GM12878 (cell line): Measurements from ENCODE around the gene FZD8. TPM values are rescaled to one million over a fixed set of nuclear protein-coding genes. Genes with fewer than 3 reads are reported as not detected.

Source experiments
- ATAC-seq: fragments of 200-7000 bp; cut with Tn5 transposase; 3 replicates; pipeline ENCODE4 v1.9.1; 2020; ENCODE audit warnings: mild to moderate bottlenecking, moderate library complexity
- BruUV-seq: library from RNA; stranded (reverse); fragments of 400-500 nt; replicated peaks from 2 replicates; lab custom pipeline; 2021; lab: Mats Ljungman, UMichigan
- CTCF ChIA-PET: fragments of 300-600 bp; sonication (Branson Sonifier 250); formaldehyde crosslinking; extraction: SDS; loops from one replicate; lab custom pipeline; 2021; ENCODE audit warnings: inconsistent platforms; lab: Yijun Ruan, JAX
- POLR2A ChIA-PET: fragments of 350-600 bp; formaldehyde crosslinking; extraction: SDS; loops from one replicate; lab custom pipeline; 2021; ENCODE audit warnings: inconsistent platforms; lab: Charles Lee
- RAD21 ChIA-PET: fragments of 300-600 bp; sonication (Branson Sonifier 250); formaldehyde crosslinking; loops from one replicate; lab custom pipeline; 2023; ENCODE audit warnings: antibody characterized with exemption; ENCODE audit not compliant: unreplicated experiment; lab: Charles Lee
- SMC1A ChIA-PET: fragments of 300-600 bp; sonication (Branson Sonifier 250); formaldehyde crosslinking; loops from one replicate; lab custom pipeline; 2023; ENCODE audit not compliant: unreplicated experiment, uncharacterized antibody; lab: Charles Lee
- DNase-seq: peaks from one replicate; pipeline ENCODE4 v3.0.0-alpha.2; 2011; ENCODE audit warnings: low read depth, low spot score
- FAIRE-seq: peaks from 3 replicates; lab custom pipeline; 2011; peaks lifted over from hg19 to GRCh38; lab: Jason Lieb, UNC
- H2AFZ ChIP-seq: 2 replicates; pipeline ENCODE4 v1.6.0; 2011; ENCODE audit warnings: low read depth, low read length, control low read depth; ENCODE audit not compliant: control insufficient read depth
- H3K27ac ChIP-seq: 2 replicates; pipeline ENCODE4 v1.5.1; 2011; ENCODE audit warnings: control low read depth; ENCODE audit not compliant: control insufficient read depth, insufficient read depth
- H3K27me3 ChIP-seq, 2 experiments: replicated peaks in 1 of 2; 2 replicates each; pipeline versions ENCODE4 v1.6.0 to v1.6.1; 2011; ENCODE audit warnings: low read length in 1 of 2; ENCODE audit not compliant: control insufficient read depth in 2 of 2, insufficient read depth in 2 of 2
- H3K36me3 ChIP-seq, 2 experiments: 2 replicates each; pipeline ENCODE4 v1.5.1; 2011; ENCODE audit warnings: low read length in 1 of 2; ENCODE audit not compliant: control insufficient read depth in 2 of 2, insufficient read depth in 2 of 2
- H3K4me1 ChIP-seq: 2 replicates; pipeline ENCODE4 v1.6.1; 2011; ENCODE audit warnings: mild to moderate bottlenecking, low read length, moderate library complexity, mixed read lengths; ENCODE audit not compliant: control insufficient read depth, insufficient read depth
- H3K4me2 ChIP-seq: 2 replicates; pipeline ENCODE4 v1.6.0; 2011; ENCODE audit warnings: control low read depth; ENCODE audit not compliant: control insufficient read depth, insufficient read depth
- H3K4me3 ChIP-seq: fragments of 200-600 bp; sonication (generic); 2 replicates; pipeline ENCODE4 v1.5.1; 2016
- H3K79me2 ChIP-seq: 2 replicates; pipeline ENCODE4 v1.6.0; 2011; ENCODE audit warnings: low read length; ENCODE audit not compliant: control insufficient read depth, insufficient read depth
- H3K9ac ChIP-seq: 2 replicates; pipeline ENCODE4 v1.8.0; 2011; ENCODE audit warnings: low read length, control low read depth, mixed read lengths; ENCODE audit not compliant: control insufficient read depth, insufficient read depth
- H3K9me3 ChIP-seq: replicated peaks from 3 replicates; pipeline ENCODE4 v1.5.1; 2011; ENCODE audit warnings: mild to moderate bottlenecking, low read length; ENCODE audit not compliant: control insufficient read depth, insufficient read depth
- H4K20me1 ChIP-seq: 2 replicates; pipeline ENCODE4 v1.6.0; 2011; ENCODE audit not compliant: control insufficient read depth, insufficient read depth
- BHLHE40 ChIP-seq, 2 experiments: fragments of 450-650 bp in 1 of 2; IDR thresholded peaks; 2 replicates each; pipeline ENCODE4 v1.6.1; 2011 to 2017; ENCODE audit warnings: low read depth in 2 of 2, borderline replicate concordance in 1 of 2, improper control_type of control experiment in 1 of 2, low read length in 1 of 2, mild to moderate bottlenecking in 1 of 2
- FOXM1 ChIP-seq: IDR thresholded peaks from 2 replicates; pipeline ENCODE4 v1.6.1; 2012; ENCODE audit warnings: low read depth, mild to moderate bottlenecking, inconsistent platforms, low read length, moderate library complexity
- HDGF ChIP-seq: fragments of 450-650 bp; IDR thresholded peaks from 2 replicates; pipeline ENCODE4 v1.6.1; 2016; ENCODE audit warnings: antibody characterized with exemption
- NR2C1 ChIP-seq: fragments of 450-650 bp; IDR thresholded peaks from 2 replicates; pipeline ENCODE4 v1.6.1; 2017; ENCODE audit warnings: antibody characterized with exemption, mild to moderate bottlenecking, moderate library complexity
- WGBS: methylation state at CpG from one replicate; pipeline ENCODE4 v1.1.6; 2016; ENCODE audit warnings: low lambda C conversion rate; ENCODE audit not compliant: insufficient replicate concordance, insufficient coverage; ENCODE audit errors: missing lambda C conversion rate; 5-methylcytosine and 5-hydroxymethylcytosine counted together
- in situ Hi-C: fragments of 300-500 bp; cut with MboI; formaldehyde crosslinking; loops from 9 replicates; pipeline ENCODE4 v1.14.3; 2018; ENCODE audit warnings: mixed read lengths
- intact Hi-C: fragments of 100-400 bp; cut with micrococcal nuclease; formaldehyde crosslinking; loops from one replicate; pipeline ENCODE4 v1.14.2; 2022; ENCODE audit not compliant: unreplicated experiment
- polyA plus RNA-seq, 11 experiments: library from polyadenylated mRNA; depleted of rRNA in 4 of 11; unstranded in 6 of 11; stranded (reverse) in 5 of 11; fragments of >200 nt; fragmentation: Nextera tagmentation in 4 of 11; fragmentation: Illumina TruSeq in 1 of 11; extraction: Ambion mirVana in 4 of 11; extraction: Trizol in 1 of 11; gene quantifications; 1 replicate in 1 of 11; 2 replicates in 10 of 11; pipeline versions ENCODE4 v1.2.1 to v1.2.3, GENCODE V29; 2011 to 2016; ENCODE audit warnings: inconsistent platforms in 2 of 11, missing spikeins in 2 of 11, low read depth in 1 of 11
- total RNA-seq, 4 experiments: library from RNA; depleted of rRNA in 3 of 4; stranded (reverse); fragments of >200 nt in 3 of 4; fragmentation: Illumina TruSeq in 1 of 4; extraction: Trizol in 1 of 4; gene quantifications; 2 replicates each; pipeline versions ENCODE4 v1.2.1 to v1.2.3, GENCODE V29; 2013 to 2021

The FZD8 gene
- total and polyA plus RNA-seq, 10 of the 15 experiments (the other 5 are each of a cell fraction or from before 2014, with no cell fraction given) = 0.03 to 0.72 (median 0.10) TPM; not detected in 3

DNA sequence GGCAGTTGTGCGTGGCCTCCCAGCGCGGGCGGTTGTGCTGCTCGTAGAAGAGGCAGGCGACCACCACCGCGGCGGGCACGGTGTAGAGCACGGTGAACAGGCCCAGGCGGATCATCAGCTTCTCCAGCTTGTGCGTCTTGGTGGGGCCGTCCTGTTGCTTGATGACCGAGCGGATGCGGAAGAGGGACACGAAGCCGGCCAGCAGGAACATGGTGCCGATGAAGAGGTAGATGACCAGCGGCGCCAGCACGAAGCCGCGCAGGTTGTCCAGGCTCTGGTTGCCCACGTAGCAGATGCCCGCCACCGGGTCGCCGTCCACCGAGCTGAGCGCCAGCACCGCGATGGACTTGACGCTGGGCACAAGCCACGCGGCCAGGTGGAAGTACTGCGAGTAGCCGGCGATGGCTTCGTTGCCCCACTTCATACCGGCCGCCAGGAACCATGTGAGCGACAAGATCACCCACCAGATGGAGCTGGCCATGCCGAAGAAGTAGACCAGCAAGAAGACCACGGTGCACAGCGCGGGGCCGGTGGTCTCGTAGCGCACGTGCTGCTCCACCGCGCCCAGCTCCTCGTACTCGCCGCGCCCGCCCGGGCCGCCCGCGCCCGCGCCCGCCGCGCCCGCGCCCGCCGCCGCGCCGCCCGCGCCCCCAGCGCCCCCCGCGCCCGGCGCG lies 2.2 kb downstream of the FZD8 start (continued):
- no peak for TF ChIP-seq BHLHE40 (IDR thresholded peaks at IDR 0.05; ENCODE audit: borderline replicate concordance in 1 of 2, low read depth in 2 of 2, low read length in 1 of 2)
- TF ChIP-seq NR2C1 = no peak

DNA sequence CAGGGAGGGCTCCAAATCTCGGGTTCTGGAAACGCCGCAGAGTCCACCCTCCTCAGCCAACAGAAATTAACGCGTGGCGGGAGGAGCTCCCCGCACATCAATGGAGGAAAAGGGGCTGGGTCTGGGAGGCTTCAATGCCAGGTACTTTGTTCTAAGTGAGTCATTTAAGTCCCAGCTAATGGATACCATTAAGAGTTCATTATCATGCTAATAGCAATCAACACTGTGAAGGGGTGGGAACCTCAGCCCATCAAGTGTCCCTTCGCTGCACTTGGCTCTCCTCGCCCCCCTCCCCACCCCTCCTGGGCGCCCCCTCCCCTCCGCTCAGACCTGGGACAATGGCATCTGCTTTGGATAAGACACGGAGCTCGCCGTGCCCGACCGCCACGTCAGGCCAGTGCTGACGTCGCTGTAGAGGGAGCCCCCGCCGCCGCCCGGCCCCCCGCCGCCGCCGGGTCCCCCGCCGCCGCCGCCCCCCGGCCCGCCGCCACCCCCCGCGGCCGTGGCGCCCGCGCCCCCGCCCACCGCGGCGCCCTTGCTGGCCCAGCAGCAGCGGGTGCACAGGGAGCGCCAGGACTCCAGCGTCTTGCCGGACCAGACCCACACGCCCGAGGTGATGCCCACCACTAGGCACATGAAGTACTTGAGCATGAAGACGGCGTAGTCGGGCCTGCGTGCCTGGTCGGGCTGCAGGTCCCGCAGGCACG lies 2.9 kb downstream of the FZD8 start:
- no peaks in the 10 kb centered on the region; the same call in 2 of the 3 replicates for H3K9me3 ChIP-seq
- ChIA-PET POLR2A (no interaction called here), RAD21 (no interaction called here), SMC1A (no interaction called here), CTCF (no interaction called here)
- H3K4me2 ChIP-seq = no peak overlapping the region
- H3K4me3 ChIP-seq = no peak overlapping the region
- ATAC-seq (no peak), DNase-seq (no peak), FAIRE-seq (no peak)
- BruUV-seq = no TSS peak
- TF ChIP-seq HDGF = no peak
- no peak for TF ChIP-seq BHLHE40 (IDR thresholded peaks at IDR 0.05; ENCODE audit: borderline replicate concordance in 1 of 2, low read depth in 2 of 2, low read length in 1 of 2)
- no peak for TF ChIP-seq FOXM1
- H4K20me1 ChIP-seq = no peaks in the 10 kb centered on the region
- H3K9ac ChIP-seq = no peak overlapping the region
- WGBS = 52% methylated on average over 17 of the region's 57 CpGs
- no peak overlapping the region for H3K27ac ChIP-seq
- H3K4me1 ChIP-seq = 0 out of 2 replicates have a peak, but pooled peaks cover 3% of the 10 kb centered on the region
- H3K79me2 ChIP-seq = no peaks in the 10 kb centered on the region
- in situ Hi-C loops (no loop called here), intact Hi-C loops (loop anchor here (10.0 kb wide), 1 partner anchor 1136 kb away; no protein-coding TSS in a partner anchor)
- peaks cover 0 to 9% of the 10 kb centered on the region in 2 experiments for H3K27me3 ChIP-seq
- H2AFZ ChIP-seq = no peak overlapping the region
- H3K36me3 ChIP-seq = no peaks in the 10 kb centered on the region
